NCI-H2029 (cell line): ENCODE results near the gene MAP3K5.
"Not testable (repeated sequence)": the region's sequence is repeated elsewhere in the genome, so short reads cannot be mapped to it uniquely, and the experiment has no call there.

Source experiments
- DNase-seq: peaks from one replicate; lab custom pipeline; 2025; lab: John Stamatoyannopoulos, UW

MAP3K5 gene

GRCh38 chr6:136792410-136793262 is at the start of gene MAP3K5:
Gene MAP3K5, minus strand, starts transcription at chr6:136792477. Its CDS starts 320 bp downstream, at chr6:136792157.
- peak; percentile 52 for DNase-seq

DNA sequence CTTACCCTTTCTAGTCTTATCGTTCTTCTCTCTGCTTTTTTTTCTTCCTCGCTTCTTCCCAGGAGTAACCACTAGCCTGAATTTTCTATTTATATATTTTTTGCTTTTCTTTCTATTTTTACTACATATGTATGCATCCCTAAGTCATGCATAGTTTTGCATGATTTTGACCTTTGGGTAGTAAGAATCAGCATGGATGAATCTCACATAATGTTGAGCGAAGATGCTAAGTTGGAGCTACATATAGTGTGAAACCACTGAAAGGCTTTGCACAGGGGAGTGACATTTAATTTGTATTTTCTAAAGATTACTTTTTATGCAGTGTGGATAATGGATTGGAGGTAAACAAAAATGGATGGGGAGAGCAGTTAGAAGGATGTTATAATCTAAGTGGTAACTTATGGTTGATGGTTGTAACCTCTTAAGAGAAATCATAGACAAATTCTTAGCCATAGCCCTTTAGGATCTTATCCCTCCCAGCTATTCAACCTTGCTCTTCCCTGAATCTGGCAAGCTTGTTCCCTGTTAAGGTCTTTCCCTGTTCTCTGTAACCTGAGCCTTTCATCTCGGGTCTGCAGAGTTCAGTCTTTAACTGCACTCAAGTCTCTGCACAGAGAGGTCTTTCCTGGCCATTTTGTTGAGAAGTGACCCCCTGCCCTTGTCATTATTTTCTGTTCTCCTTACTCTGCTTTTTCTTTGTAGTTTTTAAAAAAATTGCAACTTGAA is 48.2 kb upstream of the MAP3K5 start:
- no peak for DNase-seq

- no peak for DNase-seq
These were observed 39.7 kb upstream of the MAP3K5 start for GRCh38 chr6:136831873-136832562.

DNA sequence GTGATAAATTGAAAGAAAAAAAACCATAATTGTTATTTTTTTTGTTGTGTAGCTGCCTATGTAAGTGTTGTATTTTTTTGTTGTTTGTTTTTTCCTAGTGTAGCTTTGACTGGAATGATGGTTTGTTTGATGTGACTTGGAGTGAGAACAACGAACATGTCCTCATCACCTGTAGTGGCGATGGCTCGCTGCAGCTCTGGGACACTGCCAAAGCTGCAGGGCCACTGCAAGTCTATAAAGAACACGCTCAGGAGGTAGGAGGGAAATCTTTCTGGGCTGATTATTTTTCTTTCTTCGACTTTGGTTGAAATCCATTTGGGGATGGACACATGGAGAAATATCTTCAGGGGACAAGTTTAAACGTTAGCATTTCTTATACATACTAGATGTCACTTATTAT is 33.9 kb upstream of the MAP3K5 start:
- DNase-seq: no peak

- DNase-seq: no peak
These were observed 30.9 kb upstream of the MAP3K5 start for GRCh38 chr6:136823128-136823660.

DNA sequence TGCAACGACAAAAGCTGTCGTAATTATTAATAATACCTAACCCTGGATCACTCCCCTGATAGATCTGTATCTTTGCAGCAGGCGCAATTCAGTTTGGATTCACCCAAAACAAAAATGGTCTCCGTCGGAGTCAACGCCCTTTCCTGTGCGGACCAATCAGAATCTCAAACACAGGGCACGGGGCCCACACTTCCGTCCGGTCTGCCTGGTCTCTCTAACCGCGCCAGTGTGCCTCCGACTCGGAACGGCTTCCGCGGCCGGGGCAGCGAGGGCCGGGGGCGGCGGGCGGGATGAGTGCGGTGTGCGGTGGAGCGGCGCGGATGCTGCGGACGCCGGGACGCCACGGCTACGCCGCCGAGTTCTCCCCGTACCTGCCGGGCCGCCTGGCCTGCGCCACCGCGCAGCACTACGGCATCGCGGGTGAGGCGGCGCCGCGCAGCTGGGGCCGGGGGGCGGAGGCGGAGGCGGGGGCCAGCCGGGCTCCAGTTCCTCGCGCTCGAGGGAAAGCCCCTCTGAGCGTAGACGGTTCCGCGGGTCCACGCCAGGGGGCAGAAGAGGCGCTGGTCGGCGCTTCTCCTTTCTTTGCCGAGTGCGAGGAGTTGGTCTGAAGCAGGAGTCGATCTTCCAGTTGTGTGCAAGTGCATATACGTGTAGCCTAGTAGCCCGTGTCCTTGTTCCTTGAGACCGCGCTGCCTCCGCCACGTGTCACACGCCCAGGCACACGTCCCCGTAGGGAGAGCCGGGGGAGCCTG is 30.3 kb upstream of the MAP3K5 start, which contains the start of gene PEX7:
Gene PEX7 (plus strand): TSS at position 217 of the 752 bp plus-strand sequence. CDS start 74 bp downstream, at position 291.
- peak; percentile 73 for DNase-seq

DNA sequence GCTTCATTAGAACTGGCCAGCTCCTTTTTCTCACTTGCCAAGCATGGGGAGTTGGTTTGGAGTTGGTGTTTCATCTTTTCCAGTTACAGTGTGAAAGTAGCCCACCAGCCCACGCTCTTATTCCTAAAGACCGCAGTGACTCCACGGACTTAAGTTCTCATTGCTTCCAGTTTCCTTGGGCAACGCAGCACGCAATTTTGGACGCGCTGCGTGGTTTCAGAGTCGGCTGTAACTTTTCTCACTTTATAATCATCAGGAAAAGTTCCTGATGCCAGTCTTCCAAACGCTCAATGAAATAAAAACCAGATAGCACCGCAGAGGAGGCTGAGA is 29.7 kb upstream of the MAP3K5 start:
- DNase-seq: no peak

- no peak for DNase-seq
These were observed 28.3 kb upstream of the MAP3K5 start for GRCh38 chr6:136820561-136820960.

DNA sequence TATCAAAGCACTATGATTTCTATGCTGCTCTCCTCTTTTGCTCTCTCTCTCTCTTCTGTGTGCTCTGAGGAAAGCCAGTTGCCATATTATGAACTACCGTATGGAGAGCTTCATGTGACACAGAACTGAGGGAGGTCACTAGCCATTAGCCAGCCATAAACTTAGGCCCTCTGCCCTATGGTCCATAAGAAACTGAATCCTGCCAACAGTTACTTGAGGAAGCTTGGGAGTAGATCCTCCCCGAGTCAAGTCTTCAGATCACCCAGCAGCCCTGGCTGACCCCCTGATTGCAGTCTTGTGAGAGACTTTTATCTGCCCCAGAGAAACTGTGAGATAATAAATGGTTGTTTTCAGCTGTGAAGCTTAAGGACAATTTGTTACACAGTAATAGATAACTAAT is 24.4 kb upstream of the MAP3K5 start:
- DNase-seq: no peak

DNA sequence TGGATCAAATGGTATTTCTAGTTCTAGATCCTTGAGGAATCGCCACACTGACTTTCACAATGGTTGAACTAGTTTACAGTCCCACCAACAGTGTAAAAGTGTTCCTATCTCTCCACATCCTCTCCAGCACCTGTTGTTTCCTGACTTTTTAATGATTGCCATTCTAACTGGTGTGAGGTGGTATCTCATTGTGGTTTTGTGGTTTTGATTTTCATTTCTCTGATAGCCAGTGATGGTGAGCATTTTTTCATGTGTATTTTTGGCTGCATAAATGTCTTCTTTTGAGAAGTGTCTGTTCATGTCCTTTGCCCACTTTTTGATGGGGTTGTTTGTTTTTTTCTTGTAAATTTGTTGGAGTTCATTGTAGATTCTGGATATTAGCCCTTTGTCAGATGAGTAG is 23.3 kb upstream of the MAP3K5 start:
- DNase-seq: not testable (repeated sequence)

DNA sequence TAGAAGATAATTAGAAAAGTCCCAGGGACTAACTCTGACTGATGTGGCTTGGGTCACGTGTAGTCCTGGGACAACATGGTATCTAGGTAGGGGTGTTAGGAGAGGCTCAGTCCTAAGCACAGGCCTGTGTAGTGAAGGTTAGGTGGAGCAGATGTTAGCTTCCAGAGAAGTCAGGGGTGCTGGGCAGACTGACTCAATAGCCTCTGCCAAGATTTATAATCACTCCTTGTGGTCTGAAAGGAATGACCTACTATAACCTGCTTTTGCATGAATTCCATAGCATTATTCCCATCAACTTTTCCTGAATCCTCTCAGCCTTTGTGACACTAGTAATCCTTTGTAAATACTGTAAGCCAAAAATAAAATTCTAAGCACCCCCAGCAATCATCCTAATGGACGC is 19.9 kb upstream of the MAP3K5 start:
- no peak for DNase-seq

DNA sequence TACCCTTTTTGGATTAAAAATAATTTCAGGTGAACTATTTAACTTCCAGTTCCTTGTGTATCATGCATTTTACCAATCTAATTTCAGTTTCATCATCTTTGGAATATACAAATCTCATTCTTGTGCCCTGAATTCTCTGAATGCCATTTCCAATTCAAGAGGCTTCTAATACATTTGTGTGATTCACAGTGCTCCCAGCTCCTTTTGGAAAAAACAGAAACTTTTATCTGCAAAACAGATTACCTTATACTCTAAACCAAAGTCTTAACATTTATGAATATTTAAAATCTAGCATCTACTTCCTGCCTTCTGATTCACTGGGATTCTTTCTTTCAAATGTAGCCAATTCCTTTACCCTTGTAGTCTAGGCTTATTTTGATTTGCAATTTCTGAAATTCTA is 19.0 kb upstream of the MAP3K5 start:
- no peak for DNase-seq

DNA sequence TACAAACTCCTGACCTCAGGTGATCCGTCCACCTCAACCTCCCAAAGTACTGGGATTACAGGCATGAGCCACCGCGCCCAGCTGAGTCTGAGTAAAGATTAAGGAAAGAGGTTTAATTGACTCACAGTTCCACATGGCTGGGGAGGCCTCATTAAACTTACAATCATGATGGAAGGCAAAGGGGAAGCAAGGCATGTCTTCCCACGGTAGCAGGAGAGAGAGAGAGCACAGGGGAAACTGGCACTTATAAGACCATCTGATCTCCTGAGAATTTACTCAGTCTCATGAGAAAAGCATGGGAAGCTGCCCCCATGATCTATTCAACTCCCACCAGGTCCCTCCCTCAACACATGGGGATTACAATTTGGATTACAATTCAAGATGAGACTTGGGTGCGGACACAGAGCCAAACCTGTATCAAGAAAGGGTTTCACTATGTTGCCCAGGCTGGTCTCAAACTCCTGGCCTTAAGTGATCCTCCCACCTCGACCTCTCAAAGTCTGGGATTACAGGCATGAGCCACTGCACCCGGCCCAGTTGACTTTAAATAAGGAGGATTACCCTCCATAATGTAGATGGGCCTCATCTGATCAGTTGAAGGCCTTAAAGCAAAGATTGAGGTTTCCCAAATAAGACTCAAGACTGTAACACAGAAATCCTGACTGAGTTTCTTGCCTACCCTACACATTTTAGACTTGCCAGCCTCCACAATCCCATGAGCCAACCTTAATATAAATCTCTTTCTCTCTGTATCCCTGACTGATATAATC is 17.0 kb upstream of the MAP3K5 start:
- DNase-seq: no peak

- no peak for DNase-seq
These were observed 11.3 kb upstream of the MAP3K5 start for GRCh38 chr6:136803608-136804007.

DNA sequence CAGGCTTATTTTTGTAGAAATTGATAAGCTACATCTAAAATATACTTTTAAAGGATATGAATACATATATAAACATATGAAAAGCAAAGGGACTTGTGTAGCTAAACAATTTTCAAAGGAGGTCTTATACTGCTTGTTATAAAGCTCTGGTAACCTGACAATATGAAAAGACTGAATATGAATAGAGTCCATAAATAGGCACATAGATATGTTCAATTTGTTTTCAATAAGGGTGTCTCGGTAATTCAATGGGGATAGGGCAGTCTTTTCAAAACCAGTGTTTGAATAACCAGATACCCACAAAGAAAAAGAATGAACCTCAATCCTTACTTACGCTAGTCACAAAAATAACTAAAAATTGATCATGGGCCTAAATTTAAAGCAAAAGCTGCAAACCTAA is 9.3 kb upstream of the MAP3K5 start:
- DNase-seq: no peak

DNA sequence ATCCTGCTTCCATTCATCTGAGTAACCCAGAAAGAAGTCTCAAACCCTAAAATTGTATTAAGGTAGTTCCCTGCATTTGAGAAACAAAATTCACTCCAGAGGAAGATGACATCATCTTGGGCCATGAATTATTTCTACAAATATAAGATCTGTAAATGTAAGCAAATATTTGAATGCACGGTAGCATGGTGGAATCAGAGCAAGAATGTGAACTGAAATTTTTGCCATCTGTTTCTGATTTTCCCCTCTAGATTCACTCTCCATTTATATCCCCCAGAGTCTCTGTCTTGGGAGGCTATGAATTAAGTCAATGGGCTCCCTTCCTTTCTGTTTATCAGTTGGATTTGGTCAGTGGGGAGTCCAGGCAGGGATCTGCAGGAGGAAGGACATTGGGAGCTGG is 5.8 kb upstream of the MAP3K5 start:
- no peak for DNase-seq

DNA sequence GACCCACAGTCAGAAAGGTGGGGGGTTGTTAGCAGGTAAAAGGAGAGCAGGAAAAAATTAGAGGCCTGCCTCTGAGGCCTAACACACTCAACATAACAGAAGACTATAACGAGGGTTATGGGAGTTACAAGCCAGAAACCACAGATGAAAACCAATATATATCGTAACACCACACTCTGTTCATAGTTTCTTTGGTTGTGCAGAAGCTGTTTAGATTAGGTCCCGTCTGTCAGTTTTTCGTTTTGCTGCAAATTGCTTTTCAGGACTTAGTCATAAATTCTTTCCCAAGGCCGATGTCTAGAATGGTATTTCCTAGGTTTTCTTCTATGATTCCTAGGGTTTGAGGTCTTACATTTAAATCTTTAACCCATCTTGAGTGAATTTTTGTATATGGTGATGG is 3.7 kb upstream of the MAP3K5 start:
- no peak for DNase-seq

- DNase-seq: no peak
These were observed 3.1 kb upstream of the MAP3K5 start for GRCh38 chr6:136795386-136795785.

- no peak for DNase-seq
These were observed 1.1 kb upstream of the MAP3K5 start for GRCh38 chr6:136793363-136793762.

- no peak for DNase-seq
These were observed 225 bp downstream of the MAP3K5 start for GRCh38 chr6:136792095-136792409.
